Left lobe of liver (tissue), 2 donors: ENCODE data around the gene AGPAT4. TPM values are rescaled to one million over a fixed set of nuclear protein-coding genes. Genes with fewer than 3 reads are reported as not detected.

ENCODE experiments used
- ATAC-seq: fragments of 200-7000 bp; cut with Tn5 transposase; one replicate; pipeline ENCODE4 v1.9.1; 2020; ENCODE audit warnings: mild to moderate bottlenecking, moderate library complexity
- DNase-seq: peaks from one replicate; pipeline ENCODE4 v3.0.0-alpha.2; 2020; ENCODE audit warnings: low spot score
- total RNA-seq: library from RNA; stranded (reverse); gene quantifications from one replicate; pipeline ENCODE4 v1.2.1, GENCODE V29; 2021
- donor health status: DM: no; HTN: no; CAD: no; lungs with moderate emphysema.
- donor health status: DM: no; HTN: yes; CAD: no.

Gene AGPAT4
- total RNA-seq, 1 donor from 2014 or later = 0.88 TPM

DNA sequence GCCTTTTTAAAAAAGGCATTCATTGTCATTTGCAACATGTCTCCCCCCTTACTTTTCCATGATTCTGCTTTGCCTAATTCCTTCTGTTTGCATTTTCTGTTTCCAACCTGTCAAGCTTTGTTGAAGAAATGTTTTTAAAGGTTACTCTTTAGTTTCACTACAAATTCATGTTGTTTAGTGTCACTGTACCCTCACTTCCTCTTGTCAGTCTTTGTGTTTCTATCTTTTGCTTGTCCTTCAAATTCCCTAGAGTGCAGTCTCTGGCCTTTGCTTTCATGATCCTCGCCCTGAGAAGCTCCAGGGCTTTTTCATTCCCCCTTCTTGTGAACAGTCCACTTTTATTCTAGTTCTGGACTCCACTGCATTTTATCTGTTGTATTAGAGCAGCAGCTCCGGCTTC lies 191.6 kb downstream of the AGPAT4 start:
- no peak for DNase-seq
- ATAC-seq = no peak

DNA sequence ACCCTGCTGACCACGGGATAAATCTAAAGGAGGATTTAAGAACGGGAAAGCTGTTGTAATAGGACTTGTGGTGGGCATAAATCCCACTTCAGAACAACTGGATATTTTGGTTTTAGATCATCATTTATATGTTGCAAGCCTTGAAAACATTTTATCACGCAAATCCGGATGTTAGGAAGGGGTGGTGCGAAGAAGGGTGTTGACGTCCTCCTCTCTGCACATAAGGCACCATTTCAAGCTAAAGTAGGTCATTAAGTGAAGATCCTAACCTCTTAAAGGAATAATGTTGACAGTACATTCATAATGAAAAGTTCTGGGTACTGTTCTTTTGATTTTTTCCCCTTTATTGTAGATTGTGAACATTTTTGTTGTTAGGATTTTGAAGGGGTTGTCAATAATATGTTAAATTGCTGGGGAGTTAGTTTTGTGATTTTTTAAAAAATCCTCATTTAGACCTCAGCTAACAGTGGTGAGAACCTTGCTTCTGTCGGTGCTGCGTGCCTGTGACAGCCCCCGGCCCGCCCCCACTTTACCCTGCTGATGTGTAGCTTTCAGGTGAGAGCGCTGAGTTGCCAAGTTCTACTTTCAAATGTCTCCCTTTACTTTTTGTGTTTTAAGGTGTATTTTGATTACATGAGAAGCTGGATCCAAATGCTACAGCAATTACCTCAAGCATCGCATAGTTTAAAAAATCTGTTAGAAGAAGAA lies 193.4 kb downstream of the AGPAT4 start:
- no peak for DNase-seq
- ATAC-seq = no peak
